K562 (cell line): ENCODE results near the gene TRAF7. TPM values are rescaled to one million over a fixed set of nuclear protein-coding genes. Genes with fewer than 3 reads are reported as not detected.

Experiments used
- HDGF ChIP-seq: fragments of 450-650 bp; IDR thresholded peaks from 2 replicates; pipeline ENCODE4 v1.6.1; 2016
- KLF1 ChIP-seq: fragments of 450-650 bp; IDR thresholded peaks from 2 replicates; pipeline ENCODE4 v1.6.1; 2016; ENCODE audit warnings: missing genetic modification characterization, missing compliant biosample characterization
- KLF13 ChIP-seq: fragments of 450-650 bp; IDR thresholded peaks from 2 replicates; pipeline ENCODE4 v1.6.1; 2016; ENCODE audit warnings: missing genetic modification characterization, low read depth, mild to moderate bottlenecking, missing compliant biosample characterization, moderate library complexity, borderline replicate concordance
- NELFE ChIP-seq: IDR thresholded peaks from 2 replicates; pipeline ENCODE4 v1.6.1; 2011; ENCODE audit warnings: mild to moderate bottlenecking; ENCODE audit not compliant: insufficient read depth, insufficient read length
- NR1H2 ChIP-seq: sonication (generic); formaldehyde crosslinking; IDR thresholded peaks from 2 replicates; pipeline ENCODE4 v1.4.0; 2020; ENCODE audit warnings: mild to moderate bottlenecking, missing genetic modification reagents
- RAD21 ChIP-seq, 2 experiments: fragments of 250-450 bp in 1 of 2; fragments of 450-650 bp in 1 of 2; sonication (Bioruptor Pico) in 1 of 2; formaldehyde crosslinking in 1 of 2; IDR thresholded peaks in 1 of 2; conservative IDR thresholded peaks in 1 of 2; 2 replicates each; pipeline versions ENCODE4 v1.4.0 to v1.8.0; 2020 to 2022; ENCODE audit warnings: mild to moderate bottlenecking in 2 of 2, moderate library complexity in 1 of 2
- RBM34 ChIP-seq: fragments of 200-400 bp; formaldehyde crosslinking; IDR thresholded peaks from 2 replicates; pipeline ENCODE4 v1.6.1; 2018; ENCODE audit warnings: low read length, borderline replicate concordance; ENCODE audit not compliant: insufficient read depth
- SMARCA5 ChIP-seq: fragments of 450-650 bp; IDR thresholded peaks from 2 replicates; pipeline ENCODE4 v1.6.1; 2016
- TCF7L2 ChIP-seq: fragments of 150-350 bp; IDR thresholded peaks from 2 replicates; pipeline ENCODE4 v1.6.1; 2016; ENCODE audit warnings: low read depth, mild to moderate bottlenecking, low read length, moderate library complexity
- TSC22D4 ChIP-seq: fragments of 450-650 bp; IDR thresholded peaks from 2 replicates; pipeline ENCODE4 v1.6.1; 2016; ENCODE audit warnings: missing genetic modification characterization, missing biosample characterization, control low read depth
- ZKSCAN3 ChIP-seq: fragments of 250-450 bp; sonication (Bioruptor Pico); IDR thresholded peaks from 2 replicates; pipeline ENCODE4 v1.4.0; 2020
- ZNF57 ChIP-seq: fragments of 450-650 bp; formaldehyde crosslinking; IDR thresholded peaks from 2 replicates; pipeline ENCODE4 v1.4.0; 2020; ENCODE audit warnings: mild to moderate bottlenecking, moderate library complexity
- ZNF77 ChIP-seq: fragments of 250-450 bp; sonication (Bioruptor Pico); IDR thresholded peaks from 2 replicates; pipeline ENCODE4 v1.5.0; 2020
- polyA plus RNA-seq, 8 experiments: library from polyadenylated mRNA; depleted of rRNA in 4 of 8; stranded (reverse) in 5 of 8; unstranded in 3 of 8; fragments of >200 nt; fragmentation: Nextera tagmentation in 2 of 8; fragmentation: Illumina TruSeq in 1 of 8; extraction: Ambion mirVana in 2 of 8; extraction: Trizol in 1 of 8; gene quantifications; 2 replicates each; pipeline versions ENCODE4 v1.2.1 to v1.2.3, GENCODE V29; 2011 to 2014; ENCODE audit warnings: inconsistent platforms in 1 of 8, missing spikeins in 1 of 8
- total RNA-seq, 7 experiments: library from RNA; depleted of rRNA in 6 of 7; stranded (reverse); fragments of >200 nt in 6 of 7; fragmentation: Illumina TruSeq in 2 of 7; extraction: Trizol in 2 of 7; gene quantifications; 2 replicates each; pipeline versions ENCODE4 v1.2.1 to v1.2.3, GENCODE V29; 2011 to 2021; ENCODE audit warnings: low replicate concordance in 1 of 7
- TF ChIP-seq, protein P1 (sequence below): fragments of 450-650 bp; IDR thresholded peaks from 2 replicates; pipeline ENCODE4 v1.6.1; 2017; ENCODE audit warnings: mild to moderate bottlenecking, moderate library complexity
- TF ChIP-seq, protein P2 (sequence below), 3 experiments: IDR thresholded peaks in 2 of 3; conservative IDR thresholded peaks in 1 of 3; 2 replicates each; pipeline ENCODE4 v1.5.1; 2011 to 2012; ENCODE audit warnings: low read length in 3 of 3, mild to moderate bottlenecking in 3 of 3, control low read depth in 2 of 3, improper control_type of control experiment in 1 of 3, inconsistent platforms in 1 of 3, low read depth in 1 of 3, mixed read lengths in 1 of 3, moderate library complexity in 1 of 3; ENCODE audit not compliant: insufficient read depth in 2 of 3
- TF ChIP-seq, protein P3 (sequence below): fragments of 250-450 bp; sonication (Bioruptor Pico); IDR thresholded peaks from 2 replicates; pipeline ENCODE4 v1.8.0; 2021; ENCODE audit warnings: borderline replicate concordance, mild to moderate bottlenecking, moderate library complexity; ENCODE audit not compliant: poor library complexity, severe bottlenecking

TRAF7 gene
- total and polyA plus RNA-seq, 9 of the 15 experiments (the other 6 are each of a cell fraction or from before 2014, with no cell fraction given) = 1.1 to 113 (median 41.6) TPM

DNA sequence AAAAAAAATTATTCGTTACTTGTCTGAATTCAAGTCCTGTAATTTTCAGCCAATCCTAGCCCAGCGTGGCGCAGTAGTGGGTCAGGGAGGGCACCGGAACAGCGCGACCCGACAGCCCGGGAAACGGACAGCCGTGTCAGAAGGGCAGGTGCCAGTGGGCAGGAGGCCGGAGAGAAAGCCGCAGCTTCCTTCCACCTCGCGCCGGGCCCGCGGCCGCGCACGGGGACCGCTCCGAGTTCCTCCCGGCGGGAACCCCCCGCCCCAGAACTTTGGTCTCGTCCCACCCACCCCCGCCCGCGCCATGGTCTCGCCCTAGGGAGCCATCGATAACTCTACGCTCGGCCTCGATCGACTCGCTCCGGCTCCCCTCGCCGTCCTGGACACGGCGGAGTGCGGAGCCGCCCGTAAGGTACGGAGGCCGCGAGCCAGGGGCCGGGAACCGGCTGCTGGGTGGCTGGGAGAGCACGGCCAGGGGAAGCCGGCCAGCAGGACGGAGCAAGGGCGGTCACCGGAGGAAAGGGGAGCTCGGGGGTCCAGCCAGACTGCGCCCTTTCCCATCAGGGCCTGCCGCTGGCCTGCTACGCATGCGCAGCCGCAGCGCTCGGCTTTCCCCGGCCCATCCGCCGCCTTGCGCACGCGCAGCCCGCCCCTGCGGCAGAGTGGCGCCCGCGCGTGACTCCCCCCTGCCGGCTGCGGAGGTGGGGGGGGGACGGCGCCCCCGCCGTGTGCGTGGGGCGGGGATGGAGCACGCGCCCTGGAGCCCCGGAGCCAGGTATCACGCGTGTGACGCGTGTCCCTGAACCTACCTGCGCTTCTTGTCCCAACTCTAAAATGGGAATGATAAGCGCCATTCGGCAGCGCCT lies 49.8 kb downstream of the TRAF7 start, which contains the start of gene MLST8 (continued):
- TF ChIP-seq, protein P1, sequence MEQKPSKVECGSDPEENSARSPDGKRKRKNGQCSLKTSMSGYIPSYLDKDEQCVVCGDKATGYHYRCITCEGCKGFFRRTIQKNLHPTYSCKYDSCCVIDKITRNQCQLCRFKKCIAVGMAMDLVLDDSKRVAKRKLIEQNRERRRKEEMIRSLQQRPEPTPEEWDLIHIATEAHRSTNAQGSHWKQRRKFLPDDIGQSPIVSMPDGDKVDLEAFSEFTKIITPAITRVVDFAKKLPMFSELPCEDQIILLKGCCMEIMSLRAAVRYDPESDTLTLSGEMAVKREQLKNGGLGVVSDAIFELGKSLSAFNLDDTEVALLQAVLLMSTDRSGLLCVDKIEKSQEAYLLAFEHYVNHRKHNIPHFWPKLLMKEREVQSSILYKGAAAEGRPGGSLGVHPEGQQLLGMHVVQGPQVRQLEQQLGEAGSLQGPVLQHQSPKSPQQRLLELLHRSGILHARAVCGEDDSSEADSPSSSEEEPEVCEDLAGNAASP = no peak
- TF ChIP-seq TSC22D4 (tag) = no peak
- TF ChIP-seq, protein P2, sequence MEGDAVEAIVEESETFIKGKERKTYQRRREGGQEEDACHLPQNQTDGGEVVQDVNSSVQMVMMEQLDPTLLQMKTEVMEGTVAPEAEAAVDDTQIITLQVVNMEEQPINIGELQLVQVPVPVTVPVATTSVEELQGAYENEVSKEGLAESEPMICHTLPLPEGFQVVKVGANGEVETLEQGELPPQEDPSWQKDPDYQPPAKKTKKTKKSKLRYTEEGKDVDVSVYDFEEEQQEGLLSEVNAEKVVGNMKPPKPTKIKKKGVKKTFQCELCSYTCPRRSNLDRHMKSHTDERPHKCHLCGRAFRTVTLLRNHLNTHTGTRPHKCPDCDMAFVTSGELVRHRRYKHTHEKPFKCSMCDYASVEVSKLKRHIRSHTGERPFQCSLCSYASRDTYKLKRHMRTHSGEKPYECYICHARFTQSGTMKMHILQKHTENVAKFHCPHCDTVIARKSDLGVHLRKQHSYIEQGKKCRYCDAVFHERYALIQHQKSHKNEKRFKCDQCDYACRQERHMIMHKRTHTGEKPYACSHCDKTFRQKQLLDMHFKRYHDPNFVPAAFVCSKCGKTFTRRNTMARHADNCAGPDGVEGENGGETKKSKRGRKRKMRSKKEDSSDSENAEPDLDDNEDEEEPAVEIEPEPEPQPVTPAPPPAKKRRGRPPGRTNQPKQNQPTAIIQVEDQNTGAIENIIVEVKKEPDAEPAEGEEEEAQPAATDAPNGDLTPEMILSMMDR (IDR thresholded peaks at IDR 0.05 in 2 of 3, conservative IDR thresholded peaks at IDR 0.05 in 1 of 3; ENCODE audit: insufficient read depth in 2 of 3, low read depth in 1 of 3, low read length in 3 of 3) = 0 out of 6 replicates have a peak, but pooled peaks of 1 of the 3 experiments have one; percentile 15
- 0 out of 2 replicates have a peak, but pooled peaks have one; percentile 41 for TF ChIP-seq ZNF57
- no peak for TF ChIP-seq NELFE
- TF ChIP-seq SMARCA5 = no peak
- TF ChIP-seq KLF13 (tag) = 0 out of 2 replicates have a peak, but pooled peaks have one; percentile 33
- TF ChIP-seq HDGF = no peak
- peak; percentile 82; the same call in 1 of the 2 replicates for TF ChIP-seq NR1H2 (CRISPR knock-in tag)
- TF ChIP-seq, protein P3, sequence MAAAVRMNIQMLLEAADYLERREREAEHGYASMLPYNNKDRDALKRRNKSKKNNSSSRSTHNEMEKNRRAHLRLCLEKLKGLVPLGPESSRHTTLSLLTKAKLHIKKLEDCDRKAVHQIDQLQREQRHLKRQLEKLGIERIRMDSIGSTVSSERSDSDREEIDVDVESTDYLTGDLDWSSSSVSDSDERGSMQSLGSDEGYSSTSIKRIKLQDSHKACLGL (CRISPR knock-in tag) = no peak
- TF ChIP-seq RBM34 = no peak
- no peak for TF ChIP-seq RAD21 (CRISPR knock-in tag; conservative IDR thresholded peaks at IDR 0.05 in 1 of 2, IDR thresholded peaks at IDR 0.05 in 1 of 2)
- no peak for TF ChIP-seq ZKSCAN3 (CRISPR knock-in tag)
- peak; percentile 89 for TF ChIP-seq TCF7L2
- TF ChIP-seq KLF1 (tag) = no peak
- TF ChIP-seq ZNF77 (CRISPR knock-in tag) = no peak
